MV-4-11 (cell line): ENCODE data around the gene NHERF1.
A peak's percentile ranks its signal among the peaks of the same experiment; 100 is the strongest.

Source experiments
- DNase-seq: peaks from one replicate; lab custom pipeline; 2025; lab: John Stamatoyannopoulos, UW

The NHERF1 gene

GRCh38 chr17:74749279-74750038, 1.0 kb downstream of the NHERF1 start:
- no peak for DNase-seq

GRCh38 chr17:74750039-74750326, 1.6 kb downstream of the NHERF1 start:
- DNase-seq: no peak

- no peak for DNase-seq
Observed at GRCh38 chr17:74750327-74751069, 2.1 kb downstream of the NHERF1 start.

GRCh38 chr17:74752415-74752814, 4.0 kb downstream of the NHERF1 start:
- DNase-seq: no peak

GRCh38 chr17:74752822-74753401, 4.5 kb downstream of the NHERF1 start:
- no peak for DNase-seq

- no peak for DNase-seq
Observed at GRCh38 chr17:74754832-74755231, 6.4 kb downstream of the NHERF1 start.

GRCh38 chr17:74755533-74755932, 7.1 kb downstream of the NHERF1 start:
- DNase-seq: no peak

- DNase-seq: no peak
Observed at GRCh38 chr17:74756891-74757290, 8.5 kb downstream of the NHERF1 start.

GRCh38 chr17:74757502-74757901, 9.1 kb downstream of the NHERF1 start:
- DNase-seq: no peak

- no peak for DNase-seq
Observed at GRCh38 chr17:74757931-74758847, 9.8 kb downstream of the NHERF1 start.

GRCh38 chr17:74758848-74759168, 10.4 kb downstream of the NHERF1 start:
- peak; percentile 49 for DNase-seq

- peak; percentile 80 for DNase-seq
Observed at GRCh38 chr17:74759243-74759801, 10.9 kb downstream of the NHERF1 start.

- DNase-seq: no peak
Observed at GRCh38 chr17:74759941-74760340, 11.5 kb downstream of the NHERF1 start.

- no peak for DNase-seq
Observed at GRCh38 chr17:74760404-74761105, 12.1 kb downstream of the NHERF1 start.

- DNase-seq: no peak
Observed at GRCh38 chr17:74761419-74761818, 13.0 kb downstream of the NHERF1 start.

- no peak for DNase-seq
Observed at GRCh38 chr17:74761931-74762330, 13.5 kb downstream of the NHERF1 start.

GRCh38 chr17:74763565-74764387, 15.3 kb downstream of the NHERF1 start:
- DNase-seq: no peak

- no peak for DNase-seq
Observed at GRCh38 chr17:74764751-74765286, 16.4 kb downstream of the NHERF1 start.

GRCh38 chr17:74766413-74766812, 18.0 kb downstream of the NHERF1 start:
- DNase-seq: no peak

GRCh38 chr17:74767111-74767516, 18.7 kb downstream of the NHERF1 start:
- DNase-seq: no peak
